GM18507 (cell line): Measurements from ENCODE around the gene AGAP1.

Experiments used
- DNase-seq: peaks from one replicate; pipeline ENCODE4 v3.0.0; 2011; ENCODE audit warnings: low read depth; ENCODE audit not compliant: insufficient read length; ENCODE audit errors: extremely low spot score
- FAIRE-seq: peaks from 2 replicates; lab custom pipeline; 2011; peaks lifted over from hg19 to GRCh38; lab: Jason Lieb, UNC

The AGAP1 gene

GRCh38 chr2:235560345-235560744, 66.5 kb downstream of the AGAP1 start:
- DNase-seq (peak; percentile 17), FAIRE-seq (peak; percentile 73)

- DNase-seq (no peak), FAIRE-seq (no peak)
Observed at GRCh38 chr2:235561450-235561849, 67.6 kb downstream of the AGAP1 start.

GRCh38 chr2:235562065-235562747, 68.4 kb downstream of the AGAP1 start:
- FAIRE-seq (no peak), DNase-seq (no peak)

GRCh38 chr2:235563056-235563910, 69.4 kb downstream of the AGAP1 start:
- DNase-seq, result no peak
- no peak for FAIRE-seq

GRCh38 chr2:235564066-235564465, 70.2 kb downstream of the AGAP1 start:
- FAIRE-seq (no peak), DNase-seq (no peak)

- no peak for FAIRE-seq
- DNase-seq, result no peak
Observed at GRCh38 chr2:235564884-235565530, 71.2 kb downstream of the AGAP1 start.

- FAIRE-seq (no peak), DNase-seq (no peak)
Observed at GRCh38 chr2:235566415-235566814, 72.6 kb downstream of the AGAP1 start.

- DNase-seq (no peak), FAIRE-seq (no peak)
Observed at GRCh38 chr2:235566931-235567495, 73.2 kb downstream of the AGAP1 start.

- FAIRE-seq, result no peak
- DNase-seq, result no peak
Observed at GRCh38 chr2:235567842-235568241, 74.0 kb downstream of the AGAP1 start.

- DNase-seq (no peak), FAIRE-seq (no peak)
Observed at GRCh38 chr2:235568431-235568830, 74.6 kb downstream of the AGAP1 start.

- FAIRE-seq (peak; percentile 70), DNase-seq (no peak)
Observed at GRCh38 chr2:235569837-235570236, 76.0 kb downstream of the AGAP1 start.

GRCh38 chr2:235570256-235570655, 76.4 kb downstream of the AGAP1 start:
- no peak for DNase-seq
- no peak for FAIRE-seq

GRCh38 chr2:235570966-235571692, 77.3 kb downstream of the AGAP1 start:
- peak; percentile 69 for FAIRE-seq
- no peak for DNase-seq

GRCh38 chr2:235572592-235572991, 78.7 kb downstream of the AGAP1 start:
- DNase-seq, result no peak
- no peak for FAIRE-seq

- FAIRE-seq (no peak), DNase-seq (no peak)
Observed at GRCh38 chr2:235573331-235574221, 79.7 kb downstream of the AGAP1 start.

- no peak for FAIRE-seq
- DNase-seq, result no peak
Observed at GRCh38 chr2:235575431-235575830, 81.6 kb downstream of the AGAP1 start.

GRCh38 chr2:235575904-235576303, 82.1 kb downstream of the AGAP1 start:
- FAIRE-seq (no peak), DNase-seq (no peak)

GRCh38 chr2:235576337-235576910, 82.6 kb downstream of the AGAP1 start:
- no peak for DNase-seq
- FAIRE-seq, result no peak
